DOHH2 (cell line): ENCODE measurements around the gene PARL.
A peak's percentile ranks its signal among the peaks of the same experiment; 100 is the strongest.

Experiments used
- H3F3A ChIP-seq: fragments of 200-600 bp; sonication (generic), shearing (Covaris generic); 2 replicates; pipeline ENCODE4 v1.6.0; 2016; ENCODE audit warnings: antibody characterized with exemption, mild to moderate bottlenecking; ENCODE audit not compliant: control insufficient read depth, insufficient read depth
- H3K27ac ChIP-seq: fragments of 200-600 bp; sonication (generic); 2 replicates; pipeline ENCODE4 v1.5.1; 2014; ENCODE audit warnings: low read depth, mild to moderate bottlenecking, low read length, moderate library complexity
- H3K27me3 ChIP-seq: fragments of 200-600 bp; sonication (generic); 2 replicates; pipeline ENCODE4 v1.6.1; 2014; ENCODE audit warnings: mild to moderate bottlenecking, low read length, mixed read lengths; ENCODE audit not compliant: control insufficient read depth
- H3K36me3 ChIP-seq: fragments of 200-600 bp; sonication (generic); 2 replicates; pipeline ENCODE4 v1.6.1; 2014; ENCODE audit warnings: mild to moderate bottlenecking, low read length, moderate library complexity, mixed read lengths; ENCODE audit not compliant: control insufficient read depth
- H3K4me1 ChIP-seq: fragments of 200-600 bp; sonication (generic); 2 replicates; pipeline ENCODE4 v1.6.1; 2014; ENCODE audit warnings: mild to moderate bottlenecking, low read length, mixed read lengths; ENCODE audit not compliant: control insufficient read depth
- H3K4me2 ChIP-seq: fragments of 200-600 bp; sonication (generic); 2 replicates; pipeline ENCODE4 v1.6.0; 2014; ENCODE audit warnings: mild to moderate bottlenecking, low read length, moderate library complexity
- H3K4me3 ChIP-seq: fragments of 200-600 bp; sonication (generic); 2 replicates; pipeline ENCODE4 v1.5.1; 2014; ENCODE audit warnings: mild to moderate bottlenecking, low read length, mixed read lengths
- H3K79me2 ChIP-seq: fragments of 200-600 bp; sonication (generic); 2 replicates; pipeline ENCODE4 v1.6.1; 2014; ENCODE audit warnings: mild to moderate bottlenecking, low read length, mixed read lengths; ENCODE audit not compliant: control insufficient read depth
- H3K9me2 ChIP-seq: fragments of 200-600 bp; sonication (generic); replicated peaks from 2 replicates; pipeline ENCODE4 v1.6.1; 2014; ENCODE audit warnings: mild to moderate bottlenecking, low read length, mixed read lengths; ENCODE audit not compliant: control insufficient read depth
- H3K9me3 ChIP-seq: fragments of 200-600 bp; sonication (generic); 2 replicates; pipeline ENCODE4 v1.6.1; 2014; ENCODE audit warnings: antibody characterized with exemption, low read length, mixed read lengths; ENCODE audit not compliant: control insufficient read depth, insufficient read depth
- H4K20me1 ChIP-seq: fragments of 200-600 bp; sonication (generic); 2 replicates; pipeline ENCODE4 v1.6.0; 2014; ENCODE audit warnings: low read depth, mild to moderate bottlenecking, antibody characterized with exemption, low read length, moderate library complexity; ENCODE audit not compliant: control insufficient read depth, insufficient read depth
- EZH2phosphoT487 ChIP-seq: fragments of 200-600 bp; sonication (generic); IDR thresholded peaks from 2 replicates; pipeline ENCODE4 v1.6.1; 2017; ENCODE audit warnings: borderline replicate concordance, mild to moderate bottlenecking, antibody characterized with exemption, low read length, moderate library complexity, mixed read lengths
- TF ChIP-seq, protein P1 (sequence below): fragments of 200-600 bp; sonication (generic); IDR thresholded peaks from one replicate; pipeline ENCODE4 v1.5.1; 2014; ENCODE audit warnings: antibody characterized with exemption, mild to moderate bottlenecking, low read depth, low read length; ENCODE audit not compliant: poor library complexity, severe bottlenecking

PARL gene, protein sequence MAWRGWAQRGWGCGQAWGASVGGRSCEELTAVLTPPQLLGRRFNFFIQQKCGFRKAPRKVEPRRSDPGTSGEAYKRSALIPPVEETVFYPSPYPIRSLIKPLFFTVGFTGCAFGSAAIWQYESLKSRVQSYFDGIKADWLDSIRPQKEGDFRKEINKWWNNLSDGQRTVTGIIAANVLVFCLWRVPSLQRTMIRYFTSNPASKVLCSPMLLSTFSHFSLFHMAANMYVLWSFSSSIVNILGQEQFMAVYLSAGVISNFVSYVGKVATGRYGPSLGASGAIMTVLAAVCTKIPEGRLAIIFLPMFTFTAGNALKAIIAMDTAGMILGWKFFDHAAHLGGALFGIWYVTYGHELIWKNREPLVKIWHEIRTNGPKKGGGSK

GRCh38 chr3:183884427-183885296 lies at the start of gene PARL:
PARL (minus strand) TSS chr3:183884880; CDS start chr3:183884846, 34 bp downstream.
- Histone ChIP-seq H3K4me3 (peak within 1 kb of the TSS; percentile 91), H3K4me2 (peak within 1 kb of the TSS; percentile 85), H3K27me3 (peaks cover 10% of the 10 kb centered on the region; the same call in 1 of the 2 replicates), H3K4me1 (peaks cover 21% of the 10 kb centered on the region), H3K27ac (peak within 1 kb of the TSS; percentile 31), H4K20me1 (no peaks in the 10 kb centered on the region), H3K36me3 (peaks cover 5% of the 10 kb centered on the region), H3F3A (no peaks in the 10 kb centered on the region), H3K9me3 (no peaks in the 10 kb centered on the region), H3K79me2 (peaks cover 48% of the 10 kb centered on the region), H3K9me2 (no peaks in the 10 kb centered on the region)
- TF ChIP-seq, protein P1, sequence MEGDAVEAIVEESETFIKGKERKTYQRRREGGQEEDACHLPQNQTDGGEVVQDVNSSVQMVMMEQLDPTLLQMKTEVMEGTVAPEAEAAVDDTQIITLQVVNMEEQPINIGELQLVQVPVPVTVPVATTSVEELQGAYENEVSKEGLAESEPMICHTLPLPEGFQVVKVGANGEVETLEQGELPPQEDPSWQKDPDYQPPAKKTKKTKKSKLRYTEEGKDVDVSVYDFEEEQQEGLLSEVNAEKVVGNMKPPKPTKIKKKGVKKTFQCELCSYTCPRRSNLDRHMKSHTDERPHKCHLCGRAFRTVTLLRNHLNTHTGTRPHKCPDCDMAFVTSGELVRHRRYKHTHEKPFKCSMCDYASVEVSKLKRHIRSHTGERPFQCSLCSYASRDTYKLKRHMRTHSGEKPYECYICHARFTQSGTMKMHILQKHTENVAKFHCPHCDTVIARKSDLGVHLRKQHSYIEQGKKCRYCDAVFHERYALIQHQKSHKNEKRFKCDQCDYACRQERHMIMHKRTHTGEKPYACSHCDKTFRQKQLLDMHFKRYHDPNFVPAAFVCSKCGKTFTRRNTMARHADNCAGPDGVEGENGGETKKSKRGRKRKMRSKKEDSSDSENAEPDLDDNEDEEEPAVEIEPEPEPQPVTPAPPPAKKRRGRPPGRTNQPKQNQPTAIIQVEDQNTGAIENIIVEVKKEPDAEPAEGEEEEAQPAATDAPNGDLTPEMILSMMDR, result peak; percentile 95
- no peak for TF ChIP-seq EZH2phosphoT487

DNA sequence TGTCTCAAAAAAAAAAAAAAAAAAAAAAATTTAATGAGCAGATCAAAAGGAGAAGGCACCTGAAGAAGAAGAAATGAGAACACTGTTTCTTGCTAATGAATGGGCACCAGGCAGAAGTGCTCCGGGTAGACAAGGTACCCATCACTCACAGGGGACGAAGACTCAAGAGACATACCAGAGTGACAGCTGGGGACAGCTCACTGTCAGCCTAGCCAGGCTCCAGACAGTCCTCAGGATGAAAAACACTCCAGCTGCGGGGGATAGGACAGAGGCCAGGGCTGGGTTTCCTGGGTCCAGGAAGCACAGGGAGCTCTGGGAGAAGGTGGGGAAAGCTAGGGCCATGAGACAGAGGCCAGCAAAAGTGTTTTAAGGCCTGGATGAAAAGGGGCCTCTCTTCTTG lies 48.5 kb upstream of the PARL start:
- Histone ChIP-seq H3K4me1 (peaks cover 10% of the 10 kb centered on the region), H3K4me2 (no peak overlapping the region), H3K27me3 (no peaks in the 10 kb centered on the region), H3K9me3 (no peaks in the 10 kb centered on the region), H3K9me2 (no peaks in the 10 kb centered on the region), H3K4me3 (no peak overlapping the region), H4K20me1 (no peaks in the 10 kb centered on the region), H3K36me3 (no peaks in the 10 kb centered on the region), H3K27ac (no peak overlapping the region), H3F3A (no peaks in the 10 kb centered on the region), H3K79me2 (no peaks in the 10 kb centered on the region)
- no peak for TF ChIP-seq EZH2phosphoT487
- TF ChIP-seq, protein P1, result no peak

- H3K27ac ChIP-seq, result no peak overlapping the region
- no peak overlapping the region for H3K4me3 ChIP-seq
- H3K36me3 ChIP-seq, result no peaks in the 10 kb centered on the region
- H3K9me3 ChIP-seq, result no peaks in the 10 kb centered on the region
- no peak overlapping the region for H3K4me2 ChIP-seq
- H3K4me1 ChIP-seq, result peaks cover 10% of the 10 kb centered on the region
- no peaks in the 10 kb centered on the region for H3F3A ChIP-seq
- H4K20me1 ChIP-seq, result no peaks in the 10 kb centered on the region
- no peaks in the 10 kb centered on the region for H3K9me2 ChIP-seq
- no peaks in the 10 kb centered on the region for H3K27me3 ChIP-seq
- H3K79me2 ChIP-seq, result no peaks in the 10 kb centered on the region
- no peak for TF ChIP-seq EZH2phosphoT487
- TF ChIP-seq, protein P1, result no peak
Observed at GRCh38 chr3:183931881-183932280, 47.2 kb upstream of the PARL start.
